Pancreas (tissue), 10 donors: Measurements from ENCODE around the gene KY. TPM values are rescaled to one million over a fixed set of nuclear protein-coding genes. Genes with fewer than 3 reads are reported as not detected.

ENCODE experiments used
- ATAC-seq, 4 donors: fragments of 200-7000 bp; cut with Tn5 transposase; one replicate each; pipeline versions ENCODE4 v1.8.0 to v1.9.1; 2020; ENCODE audit warnings: mild to moderate bottlenecking in 4 of 4, moderate library complexity in 4 of 4
- DNase-seq, 6 donors: peaks; one replicate each; pipeline ENCODE4 v3.0.0-alpha.2; 2020
- FAIRE-seq: peaks from 2 replicates; lab custom pipeline; 2012; peaks lifted over from hg19 to GRCh38; lab: Jason Lieb, UNC
- H3K27ac ChIP-seq, 4 donors: fragments of 200-600 bp; sonication (generic); 1 replicate in 3 of 4; 2 replicates in 1 of 4; pipeline versions ENCODE4 v1.5.0 to v1.8.0; 2020
- H3K27me3 ChIP-seq, 4 donors: fragments of 200-600 bp; one replicate each; pipeline ENCODE4 v1.8.0; 2021
- H3K36me3 ChIP-seq, 3 donors: fragments of 200-600 bp; sonication (generic) in 1 of 3; one replicate each; pipeline versions ENCODE4 v1.5.0 to v1.8.0; 2020 to 2021
- H3K4me1 ChIP-seq, 3 donors: fragments of 200-600 bp; one replicate each; pipeline ENCODE4 v1.8.0; 2021
- H3K4me3 ChIP-seq, 4 donors: fragments of 200-600 bp; sonication (generic) in 2 of 4; one replicate each; pipeline versions ENCODE4 v1.5.0 to v1.8.0; 2020 to 2021
- H3K9me3 ChIP-seq, 4 donors: fragments of 200-600 bp; one replicate each; pipeline ENCODE4 v1.8.0; 2021
- CTCF ChIP-seq, 4 donors: fragments of 200-600 bp; sonication (generic) in 3 of 4; IDR thresholded peaks; one replicate each; pipeline versions ENCODE4 v1.5.0 to v1.8.0; 2021; ENCODE audit warnings: antibody characterized with exemption in 4 of 4
- WGBS, 2 donors: extraction: QIAGEN DNeasy Blood & Tissue Kit; methylation state at CpG; one replicate each; pipeline ENCODE4 v1.1.7; 2013; 5-methylcytosine and 5-hydroxymethylcytosine counted together
- intact Hi-C, 3 donors: fragments of 100-400 bp; cut with DNase I; formaldehyde crosslinking; loops; one replicate each; pipeline versions ENCODE4 v1.11.1 to v1.14.2; 2022
- polyA plus RNA-seq, 2 donors: library from polyadenylated mRNA; stranded (reverse); fragments of 200-250 nt; gene quantifications; one replicate each; pipeline ENCODE4 v1.2.3, GENCODE V29; 2013
- total RNA-seq, 6 donors: library from RNA; stranded (reverse); fragmentation: NEBNext Ultra II Directional in 4 of 6; extraction: Animal tissue kit (Norgen Biotek cat#: 25700) in 4 of 6; gene quantifications; one replicate each; pipeline versions ENCODE4 v1.2.1 to v1.2.4, GENCODE V29; 2021 to 2023
- donor health status: healthy with polysubstance abuse.
- donor health status: DM: no; HTN: no; CAD: no; lungs with moderate emphysema.
- donor health status: DM: no; HTN: no; CAD: no.
- donor health status: control.
- donor health status: control.
- donor health status: Bipolar disorder and iron deficiency.
- donor health status: DM: yes; HTN: yes; CAD: no.
- donor health status: DM: no; HTN: no; CAD: no.
- donor health status: DM: no; HTN: no; CAD: no.
- donor health status: DM: yes; HTN: yes; CAD: no.

The KY gene
- total and polyA plus RNA-seq, 8 donors = 0.04 to 0.42 (median 0.21) TPM; not detected in 2

GRCh38 chr3:134638385-134639030 lies 12.3 kb downstream of the KY start:
- no peak for FAIRE-seq
- 45 to 48% methylated on average over 6 of the region's 6 CpGs for WGBS, 2 donors
- intact Hi-C loops = no loop called here

GRCh38 chr3:134636406-134636805 lies 14.4 kb downstream of the KY start:
- 93 to 97% methylated on average over 1 of the region's 1 CpG for WGBS, 2 donors
- no peak overlapping the region for H3K27ac ChIP-seq
- DNase-seq = no peak
- intact Hi-C loops = no loop called here
- no peaks in the 10 kb centered on the region for H3K27me3 ChIP-seq
- H3K36me3 ChIP-seq = no peaks in the 10 kb centered on the region
- no peaks in the 10 kb centered on the region for H3K9me3 ChIP-seq
- no peak overlapping the region for H3K4me3 ChIP-seq
- ATAC-seq = no peak
- TF ChIP-seq CTCF (IDR thresholded peaks at IDR 0.05) = no peak
- no peaks in the 10 kb centered on the region for H3K4me1 ChIP-seq
- no peak for FAIRE-seq

More at GRCh38 chr3:134638385-134639030, 12.3 kb downstream of the KY start:
- no peak overlapping the region for H3K27ac ChIP-seq
- no peak for ATAC-seq
- no peaks in the 10 kb centered on the region for H3K36me3 ChIP-seq
- TF ChIP-seq CTCF (IDR thresholded peaks at IDR 0.05) = no peak
- no peak overlapping the region for H3K4me3 ChIP-seq
- H3K27me3 ChIP-seq = no peaks in the 10 kb centered on the region
- no peaks in the 10 kb centered on the region for H3K4me1 ChIP-seq
- no peaks in the 10 kb centered on the region for H3K9me3 ChIP-seq
- no peak for DNase-seq

- no peaks in the 10 kb centered on the region for H3K27me3 ChIP-seq
- intact Hi-C loops = no loop called here
- no peaks in the 10 kb centered on the region for H3K4me1 ChIP-seq
- no peak overlapping the region for H3K4me3 ChIP-seq
- ATAC-seq = no peak
- TF ChIP-seq CTCF (IDR thresholded peaks at IDR 0.05) = no peak
- no peak overlapping the region for H3K27ac ChIP-seq
- WGBS, 2 donors = 91 to 100% methylated on average over 1 of the region's 1 CpG
- H3K36me3 ChIP-seq = no peaks in the 10 kb centered on the region
- FAIRE-seq = no peak
- H3K9me3 ChIP-seq = no peaks in the 10 kb centered on the region
- peak in 1 of 6 donors; percentile 1 for DNase-seq
These were observed 20.3 kb downstream of the KY start for GRCh38 chr3:134630506-134630905.

- Histone ChIP-seq H3K4me1 (no peaks in the 10 kb centered on the region), H3K27ac (no peak overlapping the region), H3K27me3 (no peaks in the 10 kb centered on the region), H3K36me3 (no peaks in the 10 kb centered on the region), H3K9me3 (no peaks in the 10 kb centered on the region), H3K4me3 (no peak overlapping the region)
- DNase-seq (peak in 1 of 6 donors; percentile 1), ATAC-seq (no peak), FAIRE-seq (no peak)
- WGBS, 2 donors = 82% methylated on average over 2 of the region's 2 CpGs
- intact Hi-C loops = no loop called here
- no peak for TF ChIP-seq CTCF (IDR thresholded peaks at IDR 0.05)
These were observed 21.9 kb downstream of the KY start for GRCh38 chr3:134628884-134629283.

- Histone ChIP-seq H3K27me3 (no peaks in the 10 kb centered on the region), H3K9me3 (no peaks in the 10 kb centered on the region), H3K4me1 (no peaks in the 10 kb centered on the region), H3K27ac (no peak overlapping the region), H3K4me3 (no peak overlapping the region), H3K36me3 (no peaks in the 10 kb centered on the region)
- 86% methylated on average over 1 of the region's 1 CpG for WGBS, 2 donors
- ATAC-seq (peak in 3 of 4 donors; percentile 57 to 62 (median 57)), FAIRE-seq (no peak), DNase-seq (peak in 1 of 6 donors; percentile 8)
- TF ChIP-seq CTCF (IDR thresholded peaks at IDR 0.05) = no peak
- intact Hi-C loops = no loop called here
These were observed 23.0 kb downstream of the KY start for GRCh38 chr3:134627831-134628230.
